HEK293 (cell line): ENCODE results near the gene DUSP1.

Source experiments
- GLI2 ChIP-seq: fragments of 450-650 bp; formaldehyde crosslinking; IDR thresholded peaks from 2 replicates; pipeline ENCODE4; 2017; ENCODE audit warnings: missing biosample characterization, missing genetic modification characterization, low read depth, borderline replicate concordance
- GLI4 ChIP-seq: fragments of 450-650 bp; formaldehyde crosslinking; IDR thresholded peaks from 2 replicates; pipeline ENCODE4 v1.5.1; 2016; ENCODE audit warnings: missing biosample characterization, missing genetic modification characterization
- IKZF3 ChIP-seq: fragments of 450-650 bp; IDR thresholded peaks from 2 replicates; pipeline ENCODE4 v1.5.0; 2018; ENCODE audit warnings: missing biosample characterization, mild to moderate bottlenecking, missing genetic modification characterization, moderate library complexity
- MZF1 ChIP-seq: fragments of 450-650 bp; formaldehyde crosslinking; IDR thresholded peaks from 2 replicates; pipeline ENCODE4 v1.5.1; 2017; ENCODE audit warnings: missing biosample characterization, missing genetic modification characterization, borderline replicate concordance
- OVOL3 ChIP-seq: fragments of 450-650 bp; formaldehyde crosslinking; IDR thresholded peaks from 2 replicates; pipeline ENCODE4 v1.5.1; 2016; ENCODE audit warnings: missing biosample characterization, missing genetic modification characterization
- SCRT2 ChIP-seq: fragments of 450-650 bp; formaldehyde crosslinking; IDR thresholded peaks from 2 replicates; pipeline ENCODE4 v1.5.1; 2016; ENCODE audit warnings: missing biosample characterization, missing genetic modification characterization
- SP3 ChIP-seq: fragments of 450-650 bp; formaldehyde crosslinking; IDR thresholded peaks from 2 replicates; pipeline ENCODE4 v1.5.1; 2016; ENCODE audit warnings: missing biosample characterization, missing genetic modification characterization
- ZNF121 ChIP-seq: fragments of 450-650 bp; formaldehyde crosslinking; IDR thresholded peaks from 2 replicates; pipeline ENCODE4 v1.5.1; 2016; ENCODE audit warnings: missing biosample characterization, missing genetic modification characterization
- ZNF133 ChIP-seq: fragments of 450-650 bp; formaldehyde crosslinking; IDR thresholded peaks from 2 replicates; pipeline ENCODE4 v1.5.1; 2016; ENCODE audit warnings: missing biosample characterization, missing genetic modification characterization
- ZNF169 ChIP-seq: fragments of 450-650 bp; formaldehyde crosslinking; IDR thresholded peaks from 2 replicates; pipeline ENCODE4 v1.5.1; 2016; ENCODE audit warnings: missing biosample characterization, missing genetic modification characterization
- ZNF211 ChIP-seq: fragments of 450-650 bp; formaldehyde crosslinking; IDR thresholded peaks from 2 replicates; pipeline ENCODE4 v1.5.1; 2016; ENCODE audit warnings: low read depth, missing biosample characterization, missing genetic modification characterization
- ZNF341 ChIP-seq: fragments of 450-650 bp; formaldehyde crosslinking; IDR thresholded peaks from 2 replicates; pipeline ENCODE4; 2016; ENCODE audit warnings: low read depth, missing biosample characterization, missing genetic modification characterization
- ZNF391 ChIP-seq: fragments of 450-650 bp; formaldehyde crosslinking; IDR thresholded peaks from 2 replicates; pipeline ENCODE4 v1.5.1; 2016; ENCODE audit warnings: low read depth, missing biosample characterization, missing genetic modification characterization, borderline replicate concordance
- ZNF423 ChIP-seq: fragments of 450-650 bp; formaldehyde crosslinking; IDR thresholded peaks from 2 replicates; pipeline ENCODE4 v1.5.1; 2016; ENCODE audit warnings: missing biosample characterization, missing genetic modification characterization
- ZNF426 ChIP-seq: fragments of 450-650 bp; formaldehyde crosslinking; IDR thresholded peaks from 2 replicates; pipeline ENCODE4 v1.5.1; 2017; ENCODE audit warnings: missing biosample characterization, missing genetic modification characterization, mild to moderate bottlenecking, inconsistent platforms, moderate library complexity
- ZNF48 ChIP-seq: fragments of 450-650 bp; formaldehyde crosslinking; IDR thresholded peaks from 2 replicates; pipeline ENCODE4 v1.5.1; 2016; ENCODE audit warnings: missing biosample characterization, missing genetic modification characterization
- ZNF529 ChIP-seq: fragments of 450-650 bp; formaldehyde crosslinking; IDR thresholded peaks from 2 replicates; pipeline ENCODE4 v1.5.1; 2017; ENCODE audit warnings: missing genetic modification characterization, missing biosample characterization; ENCODE audit not compliant: insufficient replicate concordance
- ZNF585B ChIP-seq: fragments of 450-650 bp; formaldehyde crosslinking; IDR thresholded peaks from 2 replicates; pipeline ENCODE4 v1.5.1; 2016; ENCODE audit warnings: missing biosample characterization, missing genetic modification characterization
- ZNF677 ChIP-seq: fragments of 450-650 bp; IDR thresholded peaks from 2 replicates; pipeline ENCODE4 v1.5.0; 2018; ENCODE audit warnings: missing biosample characterization, mild to moderate bottlenecking, missing genetic modification characterization, moderate library complexity
- ZNF792 ChIP-seq: fragments of 450-650 bp; formaldehyde crosslinking; IDR thresholded peaks from 2 replicates; pipeline ENCODE4 v1.5.1; 2016; ENCODE audit warnings: missing biosample characterization, missing genetic modification characterization
- ZSCAN16 ChIP-seq: fragments of 450-650 bp; formaldehyde crosslinking; IDR thresholded peaks from 2 replicates; pipeline ENCODE4 v1.5.1; 2016; ENCODE audit warnings: missing biosample characterization, missing genetic modification characterization
- ZXDB ChIP-seq: fragments of 450-650 bp; formaldehyde crosslinking; IDR thresholded peaks from 2 replicates; pipeline ENCODE4 v1.5.1; 2016; ENCODE audit warnings: missing biosample characterization, missing genetic modification characterization
- TF ChIP-seq, protein P1 (sequence below): fragments of 450-650 bp; formaldehyde crosslinking; IDR thresholded peaks from 2 replicates; pipeline ENCODE4 v1.5.1; 2016; ENCODE audit warnings: missing biosample characterization, missing genetic modification characterization
- TF ChIP-seq, protein P2 (sequence below): fragments of 450-650 bp; formaldehyde crosslinking; IDR thresholded peaks from 2 replicates; pipeline ENCODE4 v1.5.1; 2016; ENCODE audit warnings: missing biosample characterization, missing genetic modification characterization
- TF ChIP-seq, protein P3 (sequence below): fragments of 450-650 bp; formaldehyde crosslinking; IDR thresholded peaks from 2 replicates; pipeline ENCODE4 v1.5.1; 2017; ENCODE audit warnings: missing biosample characterization, mild to moderate bottlenecking, missing genetic modification characterization, moderate library complexity
- TF ChIP-seq, protein P4 (sequence below): fragments of 450-650 bp; formaldehyde crosslinking; IDR thresholded peaks from 2 replicates; pipeline ENCODE4 v1.5.1; 2016; ENCODE audit warnings: missing biosample characterization, missing genetic modification characterization
- TF ChIP-seq, protein P5 (sequence below): fragments of 450-650 bp; formaldehyde crosslinking; IDR thresholded peaks from 2 replicates; pipeline ENCODE4 v1.5.1; 2016; ENCODE audit warnings: missing biosample characterization, missing genetic modification characterization, borderline replicate concordance

DUSP1 gene

DNA sequence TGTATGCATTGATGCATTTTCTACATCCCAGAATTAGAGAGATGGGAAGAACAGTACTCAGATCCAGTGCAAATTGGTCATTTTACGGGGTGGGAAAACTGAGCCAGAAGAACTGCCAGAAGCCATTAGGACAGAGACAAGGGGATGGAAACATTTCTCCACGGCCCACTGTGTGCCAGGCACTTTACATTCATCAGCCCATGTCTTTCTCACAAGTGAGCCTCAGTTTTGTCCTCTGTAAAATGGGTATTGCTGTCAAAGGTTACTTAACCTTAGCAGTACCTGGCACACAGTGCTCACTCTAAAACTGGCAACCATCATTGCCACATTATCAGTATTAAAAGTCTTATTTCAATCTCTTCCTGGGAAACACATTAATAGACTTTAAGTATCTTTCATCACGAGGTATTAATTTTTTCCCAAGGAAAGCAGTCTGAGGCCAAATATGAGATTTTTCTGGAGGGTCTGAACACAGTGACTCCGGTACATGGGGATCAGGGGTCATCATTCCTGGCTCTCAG lies 5.2 kb downstream of the DUSP1 start (continued):
- TF ChIP-seq, protein P1, sequence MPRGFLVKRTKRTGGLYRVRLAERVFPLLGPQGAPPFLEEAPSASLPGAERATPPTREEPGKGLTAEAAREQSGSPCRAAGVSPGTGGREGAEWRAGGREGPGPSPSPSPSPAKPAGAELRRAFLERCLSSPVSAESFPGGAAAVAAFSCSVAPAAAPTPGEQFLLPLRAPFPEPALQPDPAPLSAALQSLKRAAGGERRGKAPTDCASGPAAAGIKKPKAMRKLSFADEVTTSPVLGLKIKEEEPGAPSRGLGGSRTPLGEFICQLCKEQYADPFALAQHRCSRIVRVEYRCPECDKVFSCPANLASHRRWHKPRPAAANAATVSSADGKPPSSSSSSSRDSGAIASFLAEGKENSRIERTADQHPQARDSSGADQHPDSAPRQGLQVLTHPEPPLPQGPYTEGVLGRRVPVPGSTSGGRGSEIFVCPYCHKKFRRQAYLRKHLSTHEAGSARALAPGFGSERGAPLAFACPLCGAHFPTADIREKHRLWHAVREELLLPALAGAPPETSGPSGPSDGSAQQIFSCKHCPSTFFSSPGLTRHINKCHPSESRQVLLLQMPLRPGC (tag by site-specific recombination), result no peak
- no peak; the same call in 1 of the 2 replicates for TF ChIP-seq ZSCAN16 (tag by site-specific recombination)
- no peak for TF ChIP-seq ZNF677
- TF ChIP-seq GLI4 (tag by site-specific recombination), result peak; percentile 81; the same call in 1 of the 2 replicates
- 0 out of 2 replicates have a peak, but pooled peaks have one; percentile 15 for TF ChIP-seq ZXDB
- TF ChIP-seq, protein P2, sequence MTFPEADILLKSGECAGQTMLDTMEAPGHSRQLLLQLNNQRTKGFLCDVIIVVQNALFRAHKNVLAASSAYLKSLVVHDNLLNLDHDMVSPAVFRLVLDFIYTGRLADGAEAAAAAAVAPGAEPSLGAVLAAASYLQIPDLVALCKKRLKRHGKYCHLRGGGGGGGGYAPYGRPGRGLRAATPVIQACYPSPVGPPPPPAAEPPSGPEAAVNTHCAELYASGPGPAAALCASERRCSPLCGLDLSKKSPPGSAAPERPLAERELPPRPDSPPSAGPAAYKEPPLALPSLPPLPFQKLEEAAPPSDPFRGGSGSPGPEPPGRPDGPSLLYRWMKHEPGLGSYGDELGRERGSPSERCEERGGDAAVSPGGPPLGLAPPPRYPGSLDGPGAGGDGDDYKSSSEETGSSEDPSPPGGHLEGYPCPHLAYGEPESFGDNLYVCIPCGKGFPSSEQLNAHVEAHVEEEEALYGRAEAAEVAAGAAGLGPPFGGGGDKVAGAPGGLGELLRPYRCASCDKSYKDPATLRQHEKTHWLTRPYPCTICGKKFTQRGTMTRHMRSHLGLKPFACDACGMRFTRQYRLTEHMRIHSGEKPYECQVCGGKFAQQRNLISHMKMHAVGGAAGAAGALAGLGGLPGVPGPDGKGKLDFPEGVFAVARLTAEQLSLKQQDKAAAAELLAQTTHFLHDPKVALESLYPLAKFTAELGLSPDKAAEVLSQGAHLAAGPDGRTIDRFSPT, result no peak; the same call in 1 of the 2 replicates
- TF ChIP-seq, protein P3, sequence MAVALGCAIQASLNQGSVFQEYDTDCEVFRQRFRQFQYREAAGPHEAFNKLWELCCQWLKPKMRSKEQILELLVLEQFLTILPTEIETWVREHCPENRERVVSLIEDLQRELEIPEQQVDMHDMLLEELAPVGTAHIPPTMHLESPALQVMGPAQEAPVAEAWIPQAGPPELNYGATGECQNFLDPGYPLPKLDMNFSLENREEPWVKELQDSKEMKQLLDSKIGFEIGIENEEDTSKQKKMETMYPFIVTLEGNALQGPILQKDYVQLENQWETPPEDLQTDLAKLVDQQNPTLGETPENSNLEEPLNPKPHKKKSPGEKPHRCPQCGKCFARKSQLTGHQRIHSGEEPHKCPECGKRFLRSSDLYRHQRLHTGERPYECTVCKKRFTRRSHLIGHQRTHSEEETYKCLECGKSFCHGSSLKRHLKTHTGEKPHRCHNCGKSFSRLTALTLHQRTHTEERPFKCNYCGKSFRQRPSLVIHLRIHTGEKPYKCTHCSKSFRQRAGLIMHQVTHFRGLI (tag by site-specific recombination), result no peak
- TF ChIP-seq ZNF792, result no peak
- TF ChIP-seq, protein P4, sequence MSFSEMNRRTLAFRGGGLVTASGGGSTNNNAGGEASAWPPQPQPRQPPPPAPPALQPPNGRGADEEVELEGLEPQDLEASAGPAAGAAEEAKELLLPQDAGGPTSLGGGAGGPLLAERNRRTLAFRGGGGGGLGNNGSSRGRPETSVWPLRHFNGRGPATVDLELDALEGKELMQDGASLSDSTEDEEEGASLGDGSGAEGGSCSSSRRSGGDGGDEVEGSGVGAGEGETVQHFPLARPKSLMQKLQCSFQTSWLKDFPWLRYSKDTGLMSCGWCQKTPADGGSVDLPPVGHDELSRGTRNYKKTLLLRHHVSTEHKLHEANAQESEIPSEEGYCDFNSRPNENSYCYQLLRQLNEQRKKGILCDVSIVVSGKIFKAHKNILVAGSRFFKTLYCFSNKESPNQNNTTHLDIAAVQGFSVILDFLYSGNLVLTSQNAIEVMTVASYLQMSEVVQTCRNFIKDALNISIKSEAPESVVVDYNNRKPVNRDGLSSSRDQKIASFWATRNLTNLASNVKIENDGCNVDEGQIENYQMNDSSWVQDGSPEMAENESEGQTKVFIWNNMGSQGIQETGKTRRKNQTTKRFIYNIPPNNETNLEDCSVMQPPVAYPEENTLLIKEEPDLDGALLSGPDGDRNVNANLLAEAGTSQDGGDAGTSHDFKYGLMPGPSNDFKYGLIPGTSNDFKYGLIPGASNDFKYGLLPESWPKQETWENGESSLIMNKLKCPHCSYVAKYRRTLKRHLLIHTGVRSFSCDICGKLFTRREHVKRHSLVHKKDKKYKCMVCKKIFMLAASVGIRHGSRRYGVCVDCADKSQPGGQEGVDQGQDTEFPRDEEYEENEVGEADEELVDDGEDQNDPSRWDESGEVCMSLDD, result no peak
- TF ChIP-seq ZNF169 (tag by site-specific recombination), result no peak
- no peak; the same call in none of the 2 replicates for TF ChIP-seq MZF1 (tag by site-specific recombination)
- no peak for TF ChIP-seq SP3 (tag by site-specific recombination)
- TF ChIP-seq ZNF585B (tag by site-specific recombination), result no peak
- TF ChIP-seq ZNF133, result no peak
- no peak for TF ChIP-seq ZNF529 (tag by site-specific recombination)
- TF ChIP-seq ZNF423 (tag by site-specific recombination), result no peak
- TF ChIP-seq ZNF341 (tag by site-specific recombination), result no peak
- TF ChIP-seq ZNF211 (tag by site-specific recombination), result no peak
- no peak for TF ChIP-seq ZNF48 (tag by site-specific recombination)
- no peak for TF ChIP-seq OVOL3 (tag by site-specific recombination)
- TF ChIP-seq, protein P5, sequence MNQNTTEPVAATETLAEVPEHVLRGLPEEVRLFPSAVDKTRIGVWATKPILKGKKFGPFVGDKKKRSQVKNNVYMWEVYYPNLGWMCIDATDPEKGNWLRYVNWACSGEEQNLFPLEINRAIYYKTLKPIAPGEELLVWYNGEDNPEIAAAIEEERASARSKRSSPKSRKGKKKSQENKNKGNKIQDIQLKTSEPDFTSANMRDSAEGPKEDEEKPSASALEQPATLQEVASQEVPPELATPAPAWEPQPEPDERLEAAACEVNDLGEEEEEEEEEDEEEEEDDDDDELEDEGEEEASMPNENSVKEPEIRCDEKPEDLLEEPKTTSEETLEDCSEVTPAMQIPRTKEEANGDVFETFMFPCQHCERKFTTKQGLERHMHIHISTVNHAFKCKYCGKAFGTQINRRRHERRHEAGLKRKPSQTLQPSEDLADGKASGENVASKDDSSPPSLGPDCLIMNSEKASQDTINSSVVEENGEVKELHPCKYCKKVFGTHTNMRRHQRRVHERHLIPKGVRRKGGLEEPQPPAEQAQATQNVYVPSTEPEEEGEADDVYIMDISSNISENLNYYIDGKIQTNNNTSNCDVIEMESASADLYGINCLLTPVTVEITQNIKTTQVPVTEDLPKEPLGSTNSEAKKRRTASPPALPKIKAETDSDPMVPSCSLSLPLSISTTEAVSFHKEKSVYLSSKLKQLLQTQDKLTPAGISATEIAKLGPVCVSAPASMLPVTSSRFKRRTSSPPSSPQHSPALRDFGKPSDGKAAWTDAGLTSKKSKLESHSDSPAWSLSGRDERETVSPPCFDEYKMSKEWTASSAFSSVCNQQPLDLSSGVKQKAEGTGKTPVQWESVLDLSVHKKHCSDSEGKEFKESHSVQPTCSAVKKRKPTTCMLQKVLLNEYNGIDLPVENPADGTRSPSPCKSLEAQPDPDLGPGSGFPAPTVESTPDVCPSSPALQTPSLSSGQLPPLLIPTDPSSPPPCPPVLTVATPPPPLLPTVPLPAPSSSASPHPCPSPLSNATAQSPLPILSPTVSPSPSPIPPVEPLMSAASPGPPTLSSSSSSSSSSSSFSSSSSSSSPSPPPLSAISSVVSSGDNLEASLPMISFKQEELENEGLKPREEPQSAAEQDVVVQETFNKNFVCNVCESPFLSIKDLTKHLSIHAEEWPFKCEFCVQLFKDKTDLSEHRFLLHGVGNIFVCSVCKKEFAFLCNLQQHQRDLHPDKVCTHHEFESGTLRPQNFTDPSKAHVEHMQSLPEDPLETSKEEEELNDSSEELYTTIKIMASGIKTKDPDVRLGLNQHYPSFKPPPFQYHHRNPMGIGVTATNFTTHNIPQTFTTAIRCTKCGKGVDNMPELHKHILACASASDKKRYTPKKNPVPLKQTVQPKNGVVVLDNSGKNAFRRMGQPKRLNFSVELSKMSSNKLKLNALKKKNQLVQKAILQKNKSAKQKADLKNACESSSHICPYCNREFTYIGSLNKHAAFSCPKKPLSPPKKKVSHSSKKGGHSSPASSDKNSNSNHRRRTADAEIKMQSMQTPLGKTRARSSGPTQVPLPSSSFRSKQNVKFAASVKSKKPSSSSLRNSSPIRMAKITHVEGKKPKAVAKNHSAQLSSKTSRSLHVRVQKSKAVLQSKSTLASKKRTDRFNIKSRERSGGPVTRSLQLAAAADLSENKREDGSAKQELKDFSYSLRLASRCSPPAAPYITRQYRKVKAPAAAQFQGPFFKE (tag by site-specific recombination), result no peak
- TF ChIP-seq ZNF391 (tag by site-specific recombination), result no peak
- TF ChIP-seq SCRT2, result no peak
- TF ChIP-seq IKZF3 (tag by site-specific recombination), result no peak; the same call in 1 of the 2 replicates
- TF ChIP-seq GLI2, result no peak
- TF ChIP-seq ZNF426, result no peak
- peak; percentile 87 for TF ChIP-seq ZNF121
